GM12891 (cell line): ENCODE measurements around the gene LPIN1.

Experiments
- POLR2A ChIP-seq: IDR thresholded peaks from 2 replicates; pipeline ENCODE4 v1.6.1; 2011; ENCODE audit warnings: low read depth, low read length, control low read depth
- SPI1 ChIP-seq: IDR thresholded peaks from 2 replicates; pipeline ENCODE4 v1.6.1; 2011; ENCODE audit warnings: low read depth, low read length, control low read depth
- TAF1 ChIP-seq: IDR thresholded peaks from 2 replicates; pipeline ENCODE4 v1.6.1; 2011; ENCODE audit warnings: low read depth, low read length, control low read depth

DNA sequence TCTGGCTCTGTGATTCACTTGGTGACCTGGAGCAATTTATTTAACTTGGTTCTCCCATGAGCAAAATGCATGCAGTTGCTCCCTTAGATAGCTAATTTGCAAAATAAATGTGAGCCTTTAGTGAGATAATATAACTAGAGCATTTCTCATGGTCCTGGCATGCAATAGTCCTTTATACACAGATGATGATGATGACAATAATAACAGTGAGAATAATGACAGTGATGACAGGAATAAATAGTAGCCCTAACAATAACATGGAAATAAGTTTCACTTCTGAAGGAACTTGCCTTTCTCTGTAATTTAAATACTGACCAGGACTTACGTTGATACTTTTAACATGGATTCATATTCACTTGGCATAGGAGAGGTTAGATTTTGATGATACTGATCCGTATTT lies 49.2 kb downstream of the LPIN1 start:
- TF ChIP-seq TAF1, result no peak
- TF ChIP-seq POLR2A, result no peak
- TF ChIP-seq SPI1, result no peak
